Fibroblast of skin of scalp (primary cell): ENCODE measurements around the gene MUC3A.
A peak's percentile ranks its signal among the peaks of the same experiment; 100 is the strongest.

Experiments
- DNase-seq: peaks from one replicate; pipeline ENCODE4 v3.0.0-alpha.2; 2013

MUC3A gene

DNA sequence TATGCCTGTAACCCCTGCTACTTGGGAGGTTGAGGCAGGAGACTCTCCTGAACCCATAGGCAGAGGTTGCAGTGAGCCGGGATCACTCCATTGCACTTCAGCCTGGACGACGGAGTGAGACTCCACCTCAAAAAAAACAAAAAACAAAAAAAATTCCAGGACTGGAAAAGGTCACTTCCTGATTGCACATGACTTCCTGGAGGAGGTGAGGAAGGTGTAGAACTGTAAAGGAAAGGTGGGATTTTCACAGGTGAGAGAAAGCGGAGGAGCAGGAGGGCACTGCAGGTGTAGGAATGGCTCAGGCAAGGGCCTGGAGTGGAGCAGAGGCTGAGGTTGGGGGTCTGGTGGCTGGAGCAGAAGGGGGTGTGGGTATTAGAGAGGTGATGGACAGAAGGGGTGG, 3.2 kb upstream of the MUC3A start:
- DNase-seq = no peak

DNA sequence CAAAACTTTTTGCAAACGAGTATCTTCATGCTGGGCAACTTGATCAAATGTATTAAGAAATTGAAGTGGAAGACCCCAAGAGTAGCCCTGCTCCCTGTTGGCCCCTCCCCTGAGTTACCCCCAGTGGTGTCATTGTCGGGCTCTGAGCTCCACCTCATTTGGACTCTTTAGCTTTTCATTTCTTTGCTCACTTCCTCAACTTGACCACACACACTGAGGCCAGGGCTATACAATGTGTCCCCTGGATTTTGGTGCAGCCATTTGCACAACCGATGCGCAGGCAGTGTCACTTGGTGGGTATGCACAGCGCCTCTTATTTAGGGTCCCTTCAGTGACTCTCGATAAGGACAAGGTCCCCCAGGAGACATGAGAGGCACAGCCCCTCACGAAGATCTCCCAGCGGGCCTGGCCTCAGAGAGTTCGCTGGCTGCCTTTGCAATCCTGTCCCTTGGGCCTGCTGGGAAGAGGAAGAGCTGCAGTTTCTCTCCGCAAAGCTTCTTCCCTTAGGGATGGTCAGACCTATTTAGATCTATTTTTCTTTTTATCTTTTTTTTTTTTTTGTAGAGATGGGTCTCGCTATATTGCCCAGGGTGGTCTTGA, 2.5 kb upstream of the MUC3A start:
- no peak for DNase-seq

DNA sequence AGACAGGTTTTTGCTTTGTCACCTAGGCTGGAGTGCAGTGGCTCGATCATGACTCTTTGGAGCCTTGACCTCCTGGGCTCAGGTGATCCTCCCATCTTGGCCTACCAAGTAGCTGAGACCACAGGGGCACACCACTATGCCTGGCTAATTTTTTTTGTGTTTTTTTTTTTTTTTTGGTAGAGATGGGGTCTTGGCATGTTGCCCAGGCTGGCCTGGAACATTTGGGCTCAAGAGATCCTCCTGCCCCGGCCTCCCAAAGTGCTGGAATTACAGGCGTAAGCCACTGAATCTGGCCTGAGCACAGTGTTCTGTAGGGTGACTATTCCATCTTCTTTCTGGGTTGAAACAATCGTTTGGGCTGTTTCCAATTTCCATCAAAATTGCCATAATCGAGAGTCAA, 1.5 kb upstream of the MUC3A start:
- DNase-seq = no peak

GRCh38 chr7:100949933-100950443, 654 bp downstream of the MUC3A start:
- DNase-seq = no peak

DNA sequence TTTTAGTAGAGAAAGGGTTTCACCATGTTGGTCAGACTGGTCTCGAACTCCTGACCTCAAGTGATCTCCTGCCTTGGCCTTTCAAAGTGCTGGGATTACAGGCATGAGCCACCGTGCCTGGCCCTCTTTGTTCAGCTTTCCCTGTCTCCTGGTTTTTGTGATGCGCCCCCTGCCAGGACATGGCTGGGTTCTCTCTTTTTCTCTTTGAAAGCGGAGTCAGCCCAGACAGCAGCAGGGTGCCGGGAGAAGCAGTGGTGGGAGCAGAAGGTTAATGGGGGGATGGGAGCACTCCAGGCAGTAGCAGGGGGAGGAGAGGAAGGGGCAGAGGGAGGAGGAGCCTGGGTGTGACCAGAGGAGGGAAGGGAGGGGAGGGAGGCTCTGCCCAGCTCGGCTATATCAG, 1.8 kb downstream of the MUC3A start:
- DNase-seq = no peak

GRCh38 chr7:100951888-100952560, 2.7 kb downstream of the MUC3A start:
- no peak for DNase-seq

DNA sequence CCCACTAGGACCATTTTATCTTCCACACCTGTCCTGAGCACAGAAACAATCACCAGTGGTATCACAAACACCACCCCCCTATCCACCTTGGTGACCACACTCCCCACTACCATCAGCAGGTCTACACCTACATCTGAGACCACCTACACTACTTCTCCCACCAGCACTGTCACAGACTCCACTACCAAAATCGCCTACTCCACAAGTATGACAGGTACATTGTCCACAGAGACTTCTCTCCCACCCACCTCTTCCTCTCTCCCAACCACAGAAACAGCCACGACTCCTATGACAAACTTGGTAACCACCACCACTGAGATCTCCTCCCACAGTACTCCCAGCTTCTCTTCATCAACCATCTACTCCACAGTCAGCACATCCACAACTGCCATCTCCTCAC, 3.3 kb downstream of the MUC3A start:
- no peak for DNase-seq

DNA sequence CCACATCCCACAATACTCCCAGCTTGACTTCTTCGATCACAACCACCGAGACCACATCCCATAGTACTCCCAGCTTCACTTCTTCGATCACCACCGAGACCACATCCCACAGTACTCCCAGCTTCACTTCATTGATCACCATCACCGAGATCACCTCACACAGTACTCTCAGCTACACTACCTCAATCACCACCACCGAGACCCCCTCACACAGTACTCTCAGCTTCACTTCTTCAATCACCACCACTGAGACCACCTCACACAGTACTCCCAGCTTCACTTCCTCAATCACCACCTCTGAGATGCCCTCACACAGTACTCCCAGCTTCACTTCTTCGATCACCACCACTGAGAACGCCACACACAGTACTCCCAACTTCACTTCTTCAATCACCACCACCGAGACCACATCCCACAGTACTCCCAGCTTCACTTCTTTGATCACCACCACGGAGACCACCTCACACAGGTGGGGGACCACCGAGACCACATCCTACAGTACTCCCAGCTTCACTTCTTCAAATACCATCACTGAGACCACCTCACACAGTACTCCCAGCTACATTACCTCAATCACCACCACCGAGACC, 8.6 kb downstream of the MUC3A start:
- no peak for DNase-seq

- no peak for DNase-seq
Measured at GRCh38 chr7:100959894-100960293, 10.6 kb downstream of the MUC3A start.

DNA sequence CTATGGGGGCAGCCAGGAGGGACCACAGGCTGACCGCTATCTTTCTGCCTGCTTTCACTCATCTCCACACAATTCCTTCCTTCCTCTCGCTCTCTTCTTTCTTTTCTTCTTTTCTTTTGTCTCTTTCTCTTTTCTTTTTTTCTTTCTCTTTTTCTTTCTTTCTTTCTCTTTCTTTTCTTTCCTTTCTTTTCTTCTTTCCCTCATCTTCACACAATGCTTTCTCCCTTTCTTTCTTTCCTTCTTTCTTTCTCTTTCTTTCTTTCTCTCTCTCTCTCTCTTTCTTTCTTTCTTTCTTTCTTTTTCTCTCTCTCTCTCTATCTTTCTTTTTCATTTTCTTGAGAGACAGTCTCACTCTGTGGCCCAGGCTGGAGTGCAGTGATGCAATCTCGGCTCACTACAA, 13.2 kb downstream of the MUC3A start:
- DNase-seq = no peak

- DNase-seq = no peak
Measured at GRCh38 chr7:100963386-100963785, 14.1 kb downstream of the MUC3A start.

DNA sequence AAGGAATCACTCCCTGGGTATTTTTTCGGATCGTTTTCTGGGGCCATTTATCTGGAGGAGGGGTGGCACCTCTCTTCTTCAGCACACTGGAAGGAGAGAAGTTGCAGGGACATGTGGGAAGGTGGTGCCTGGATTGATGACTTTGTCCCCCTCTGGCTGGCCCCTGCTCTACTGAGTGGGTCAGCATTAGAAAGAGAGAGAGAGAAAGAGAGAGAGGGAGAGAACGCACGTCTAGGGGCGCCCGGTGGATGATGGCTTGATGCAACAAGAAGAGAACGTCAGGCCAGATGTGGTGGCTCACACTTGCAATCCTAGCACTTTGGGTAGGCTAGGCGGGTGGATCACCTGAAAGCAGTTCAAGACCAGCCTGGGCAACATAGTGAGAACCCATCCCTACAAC, 14.5 kb downstream of the MUC3A start:
- DNase-seq = no peak

GRCh38 chr7:100964630-100965029, 15.3 kb downstream of the MUC3A start:
- no peak for DNase-seq

- DNase-seq = no peak
Measured at GRCh38 chr7:100965045-100965722, 15.8 kb downstream of the MUC3A start.

DNA sequence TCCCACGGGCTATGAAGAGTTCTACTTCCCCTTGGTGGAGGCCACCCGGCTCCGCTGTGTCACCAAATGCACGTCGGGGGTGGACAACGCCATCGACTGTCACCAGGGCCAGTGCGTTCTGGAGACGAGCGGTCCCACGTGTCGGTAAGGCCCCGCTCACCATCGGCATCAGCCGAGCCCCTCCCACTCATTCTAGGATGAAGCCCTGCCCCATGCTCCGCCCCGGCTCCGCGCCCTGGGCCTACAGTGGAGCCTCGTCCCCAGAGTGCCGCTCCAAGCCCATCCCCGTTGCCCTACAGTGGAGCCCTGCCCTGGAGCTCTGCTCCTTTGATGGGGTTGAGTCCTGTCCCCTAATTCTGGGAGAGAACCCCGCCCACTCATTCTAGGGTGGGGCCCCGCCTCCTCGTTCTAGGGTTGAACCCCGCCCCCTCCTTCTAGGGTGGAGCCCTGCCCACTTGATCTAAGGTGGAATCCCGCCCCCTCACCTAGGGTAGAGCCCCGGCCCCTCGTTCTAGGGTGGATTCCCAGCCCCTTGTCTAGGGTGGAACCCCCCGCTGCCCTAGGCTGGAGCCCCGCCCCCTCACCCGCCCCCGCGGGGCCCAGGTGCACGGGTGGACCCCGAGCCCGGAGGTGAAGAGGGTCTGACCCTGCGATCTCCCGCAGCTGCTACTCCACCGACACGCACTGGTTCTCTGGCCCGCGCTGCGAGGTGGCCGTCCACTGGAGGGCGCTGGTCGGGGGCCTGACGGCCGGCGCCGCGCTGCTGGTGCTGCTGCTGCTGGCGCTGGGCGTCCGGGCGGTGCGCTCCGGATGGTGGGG, 16.6 kb downstream of the MUC3A start:
- peak; percentile 47 for DNase-seq

DNA sequence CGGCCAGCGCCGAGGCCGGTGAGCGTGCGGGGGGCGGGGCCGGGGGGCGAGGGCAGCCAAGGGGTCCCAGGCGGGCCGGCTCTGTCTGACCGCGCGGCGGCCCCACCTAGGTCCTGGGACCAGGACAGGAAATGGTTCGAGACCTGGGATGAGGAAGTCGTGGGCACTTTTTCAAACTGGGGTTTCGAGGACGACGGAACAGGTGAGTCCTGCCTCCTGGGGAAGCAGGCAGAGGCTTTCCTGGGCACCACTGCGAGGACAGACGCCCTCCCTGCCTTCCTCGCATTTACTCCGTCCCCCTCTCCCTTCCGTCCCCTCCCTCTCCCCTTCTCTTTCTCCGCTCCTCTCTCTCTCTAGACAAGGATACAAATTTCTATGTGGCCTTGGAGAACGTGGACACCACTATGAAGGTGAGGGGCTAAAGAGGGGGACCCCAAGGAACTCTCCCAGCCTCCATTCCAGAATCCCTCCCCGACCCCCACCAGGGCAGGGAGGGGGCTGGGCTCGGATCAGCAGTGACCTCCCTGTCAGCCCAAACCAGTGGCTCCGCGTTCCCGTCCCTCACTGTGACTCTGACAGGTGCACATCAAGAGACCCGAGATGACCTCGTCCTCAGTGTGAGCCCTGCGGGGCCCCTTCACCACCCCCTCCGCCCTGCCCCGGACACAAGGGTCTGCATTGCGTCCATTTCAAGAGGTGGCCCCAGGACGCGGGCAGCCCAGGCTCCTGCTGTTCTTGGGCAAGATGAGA, 17.4 kb downstream of the MUC3A start:
- DNase-seq = no peak

DNA sequence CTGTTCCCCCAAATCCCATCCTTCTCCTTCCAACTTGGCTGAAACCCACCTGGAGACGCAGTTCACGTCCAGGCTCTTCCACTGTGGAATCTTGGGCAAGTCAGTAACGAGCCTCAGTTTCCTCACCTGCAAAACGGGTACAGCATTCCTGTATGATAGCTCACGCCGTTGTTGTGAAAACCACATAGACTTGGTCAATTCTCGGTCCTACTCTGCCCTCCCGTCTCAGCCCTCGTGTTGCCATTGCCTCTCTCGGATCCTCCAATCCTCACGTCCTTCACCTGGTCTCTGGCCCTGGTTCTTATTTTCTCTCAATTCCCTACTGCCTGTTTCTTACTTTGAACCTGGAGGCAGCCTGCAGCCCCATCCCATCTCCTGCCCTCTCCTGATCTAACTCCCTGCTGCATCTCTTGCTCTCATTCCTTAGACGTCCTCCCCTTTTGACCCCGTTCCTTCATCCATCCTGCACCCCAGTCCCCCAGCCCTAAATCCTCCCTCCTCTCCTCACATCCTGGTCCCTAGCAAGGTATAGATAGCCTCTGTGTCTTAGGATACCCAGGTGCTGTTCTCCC, 18.0 kb downstream of the MUC3A start:
- no peak for DNase-seq

GRCh38 chr7:100968031-100968430, 18.7 kb downstream of the MUC3A start:
- no peak for DNase-seq

- no peak for DNase-seq
Measured at GRCh38 chr7:100968650-100969049, 19.3 kb downstream of the MUC3A start.

DNA sequence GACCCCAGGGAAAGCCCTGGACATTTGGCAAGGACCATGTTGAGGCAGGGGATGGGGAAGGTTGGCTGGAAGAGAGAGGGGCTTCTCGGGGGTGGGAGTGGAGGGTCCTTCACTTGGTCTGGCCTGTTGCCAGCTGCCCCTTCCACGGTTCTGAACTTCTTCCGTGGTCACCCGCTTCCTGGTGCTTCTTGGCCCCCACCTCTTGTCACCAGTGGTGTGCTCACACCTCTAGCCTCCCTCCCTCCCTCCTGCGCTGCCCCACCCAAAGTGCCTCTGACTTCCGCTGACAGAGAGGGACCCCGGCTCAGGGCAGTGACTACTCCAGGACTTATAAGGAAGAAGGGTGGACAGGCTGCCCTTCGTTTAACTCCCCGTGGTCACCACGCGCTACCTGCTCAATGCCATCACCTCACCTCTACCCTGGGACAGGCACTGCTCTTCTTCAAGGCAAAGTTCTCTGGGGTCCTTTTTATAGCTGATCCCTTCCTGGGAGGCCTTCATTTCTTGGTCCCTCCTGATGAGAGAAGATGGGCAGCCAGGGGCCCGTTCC, 19.8 kb downstream of the MUC3A start, which contains the start of gene MUC12:
Gene MUC12 (plus strand): TSS at position 500 of the 550 bp plus-strand sequence. CDS start 58 bp downstream, outside the sequence.
- DNase-seq = no peak
